K562 (cell line): Measurements from ENCODE around the gene OR13C8. TPM values are rescaled to one million over a fixed set of nuclear protein-coding genes. Genes with fewer than 3 reads are reported as not detected.

Source experiments
- ATAC-seq: fragments of 200-7000 bp; cut with Tn5 transposase; 3 replicates; pipeline ENCODE4 v1.9.1; 2020; ENCODE audit warnings: moderate library complexity
- BruUV-seq: library from RNA; stranded (reverse); fragments of 400-500 nt; replicated peaks from 2 replicates; lab custom pipeline; 2021; lab: Mats Ljungman, UMichigan
- CTCF ChIA-PET: fragments of 300-600 bp; formaldehyde crosslinking; extraction: SDS; loops from one replicate; lab custom pipeline; 2021; ENCODE audit warnings: low intra/inter-chr PET ratio; lab: Yijun Ruan, JAX
- POLR2A ChIA-PET: fragments of 300-600, 350-650 bp; sonication (Branson Sonifier 250); formaldehyde crosslinking; extraction: SDS; loops from one replicate; lab custom pipeline; 2021; ENCODE audit warnings: antibody characterized with exemption, inconsistent platforms; lab: Yijun Ruan, JAX
- DNase-seq, 4 experiments: peaks; one replicate each; pipeline versions ENCODE4 v3.0.0 to v3.0.0-alpha.2; 2011 to 2018; ENCODE audit warnings: low spot score in 3 of 4, mixed read lengths in 3 of 4; ENCODE audit errors: extremely low read depth in 1 of 4
- FAIRE-seq: peaks from 2 replicates; lab custom pipeline; 2011; peaks lifted over from hg19 to GRCh38; lab: Jason Lieb, UNC
- H2AFZ ChIP-seq: 2 replicates; pipeline ENCODE4 v1.6.0; 2011; ENCODE audit warnings: low read depth, low read length, control low read depth, inconsistent platforms
- H3K27ac ChIP-seq: fragments of 200-600 bp; 3 replicates; pipeline ENCODE4 v1.8.0; 2011; ENCODE audit warnings: low read depth, mild to moderate bottlenecking, control low read depth, inconsistent platforms, low read length, moderate library complexity, mixed read lengths; ENCODE audit errors: extremely low read depth
- H3K27me3 ChIP-seq, 2 experiments: fragments of 300-600 bp in 1 of 2; 2 replicates in 1 of 2; 3 replicates in 1 of 2; pipeline versions ENCODE4 v1.6.0 to v1.8.0; 2011; ENCODE audit warnings: inconsistent platforms in 2 of 2, low read length in 2 of 2, mild to moderate bottlenecking in 1 of 2, mixed read lengths in 1 of 2, moderate library complexity in 1 of 2; ENCODE audit not compliant: control insufficient read depth in 2 of 2, insufficient read depth in 2 of 2
- H3K36me3 ChIP-seq: fragments of 300-600 bp; 3 replicates; pipeline ENCODE4 v1.8.0; 2011; ENCODE audit warnings: mild to moderate bottlenecking, low read length, inconsistent platforms; ENCODE audit not compliant: control insufficient read depth, insufficient read depth
- H3K4me1 ChIP-seq, 2 experiments: fragments of 200-600 bp in 1 of 2; replicated peaks in 1 of 2; 2 replicates in 1 of 2; 3 replicates in 1 of 2; pipeline versions ENCODE4 v1.5.1 to v1.8.0; 2011; ENCODE audit warnings: inconsistent platforms in 2 of 2, low read length in 2 of 2, mild to moderate bottlenecking in 1 of 2, mixed read lengths in 1 of 2, moderate library complexity in 1 of 2; ENCODE audit not compliant: control insufficient read depth in 2 of 2, insufficient read depth in 2 of 2
- H3K4me2 ChIP-seq: 2 replicates; pipeline ENCODE4 v1.6.1; 2011; ENCODE audit warnings: low read length, control low read depth, inconsistent platforms, mixed read lengths; ENCODE audit not compliant: insufficient read depth
- H3K4me3 ChIP-seq: fragments of 200-600 bp; sonication (generic), shearing (Covaris generic); 2 replicates; pipeline ENCODE4 v1.5.1; 2016; ENCODE audit warnings: control low read depth, inconsistent platforms
- H3K79me2 ChIP-seq: fragments of 200-600 bp; 3 replicates; pipeline ENCODE4 v1.8.0; 2011; ENCODE audit warnings: low read length, inconsistent platforms; ENCODE audit not compliant: control insufficient read depth, insufficient read depth
- H3K9ac ChIP-seq, 2 experiments: 2 replicates each; pipeline versions ENCODE4 v1.6.0 to v1.6.1; 2011; ENCODE audit warnings: low read depth in 2 of 2, low read length in 2 of 2, control low read depth in 1 of 2, inconsistent platforms in 1 of 2, mild to moderate bottlenecking in 1 of 2, mixed read lengths in 1 of 2; ENCODE audit not compliant: insufficient read depth in 1 of 2
- H3K9me1 ChIP-seq: one replicate; pipeline ENCODE4 v1.6.0; 2011; ENCODE audit warnings: inconsistent platforms, mild to moderate bottlenecking, low read length, moderate library complexity; ENCODE audit not compliant: control insufficient read depth, insufficient read depth
- H3K9me3 ChIP-seq: replicated peaks from 2 replicates; pipeline ENCODE4 v1.5.1; 2011; ENCODE audit warnings: low read depth, low read length, inconsistent platforms; ENCODE audit not compliant: control insufficient read depth, insufficient read depth
- H4K20me1 ChIP-seq: replicated peaks from 2 replicates; pipeline ENCODE4 v1.6.1; 2011; ENCODE audit warnings: low read length, inconsistent platforms, mixed read lengths; ENCODE audit not compliant: control insufficient read depth, insufficient read depth
- ARHGAP35 ChIP-seq: fragments of 450-650 bp; IDR thresholded peaks from 2 replicates; pipeline ENCODE4 v1.6.1; 2018; ENCODE audit not compliant: partially characterized antibody
- ARID3A ChIP-seq: IDR thresholded peaks from 2 replicates; pipeline ENCODE4 v1.6.1; 2012; ENCODE audit warnings: low read depth, low read length, improper control_type of control experiment, borderline replicate concordance
- CGGBP1 ChIP-seq: fragments of 250-450 bp; sonication (Bioruptor Pico); IDR thresholded peaks from 2 replicates; pipeline ENCODE4 v1.9.0; 2021; ENCODE audit warnings: mild to moderate bottlenecking
- ETS1 ChIP-seq: conservative IDR thresholded peaks from 2 replicates; pipeline ENCODE4 v1.6.1; 2011; ENCODE audit warnings: low read depth, mild to moderate bottlenecking, low read length; ENCODE audit not compliant: control insufficient read depth
- LCOR ChIP-seq: sonication (generic); formaldehyde crosslinking; IDR thresholded peaks from 2 replicates; pipeline ENCODE4 v1.8.0; 2022; ENCODE audit warnings: mild to moderate bottlenecking, missing genetic modification reagents
- MBD2 ChIP-seq: sonication (generic); IDR thresholded peaks from 2 replicates; pipeline ENCODE4 v1.6.1; 2016; ENCODE audit warnings: low read depth, borderline replicate concordance
- MCM7 ChIP-seq, 2 experiments: fragments of 450-650 bp; IDR thresholded peaks; 2 replicates each; pipeline ENCODE4 v1.6.1; 2016 to 2018
- NELFE ChIP-seq: IDR thresholded peaks from 2 replicates; pipeline ENCODE4 v1.6.1; 2011; ENCODE audit warnings: mild to moderate bottlenecking; ENCODE audit not compliant: insufficient read depth, insufficient read length
- PATZ1 ChIP-seq: fragments of 250-450 bp; sonication (Bioruptor Pico); IDR thresholded peaks from 2 replicates; pipeline ENCODE4 v1.5.0; 2020; ENCODE audit warnings: mild to moderate bottlenecking, borderline replicate concordance
- POLR2A ChIP-seq: fragments of 450-650 bp; conservative IDR thresholded peaks from 2 replicates; pipeline ENCODE4 v1.6.1; 2016
- TFAM ChIP-seq: fragments of 250-450 bp; sonication (Bioruptor Pico); conservative IDR thresholded peaks from 2 replicates; pipeline ENCODE4 v1.5.0; 2021; ENCODE audit warnings: mild to moderate bottlenecking, moderate library complexity
- ZBTB9 ChIP-seq: fragments of 450-650 bp; formaldehyde crosslinking; IDR thresholded peaks from 2 replicates; pipeline ENCODE4 v1.4.0; 2020; ENCODE audit warnings: mild to moderate bottlenecking, moderate library complexity
- ZNF232 ChIP-seq: sonication (generic); formaldehyde crosslinking; IDR thresholded peaks from 2 replicates; pipeline ENCODE4 v1.8.0; 2022; ENCODE audit warnings: mild to moderate bottlenecking, missing genetic modification reagents
- ZNF586 ChIP-seq: fragments of 450-650 bp; formaldehyde crosslinking; conservative IDR thresholded peaks from 2 replicates; pipeline ENCODE4 v1.4.0; 2020; ENCODE audit warnings: mild to moderate bottlenecking, moderate library complexity
- ZZZ3 ChIP-seq: fragments of 450-650 bp; IDR thresholded peaks from 2 replicates; pipeline ENCODE4 v1.6.1; 2016; ENCODE audit warnings: antibody characterized with exemption, mild to moderate bottlenecking, moderate library complexity
- WGBS: fragments of 100-300 bp; shearing (Covaris generic); methylation state at CpG from one replicate; pipeline ENCODE4 v1.1.6; 2016; ENCODE audit warnings: low coverage, mixed read lengths; ENCODE audit not compliant: insufficient coverage; ENCODE audit errors: missing lambda C conversion rate; 5-methylcytosine and 5-hydroxymethylcytosine counted together
- in situ Hi-C: fragments of 300-500 bp; cut with MboI; formaldehyde crosslinking; loops from 4 replicates; pipeline ENCODE4 v1.15.0; 2018; ENCODE audit warnings: inconsistent platforms, mixed read lengths
- intact Hi-C: fragments of 100-400 bp; cut with micrococcal nuclease; formaldehyde crosslinking; loops from 2 replicates; pipeline ENCODE4 v1.14.2; 2022
- polyA plus RNA-seq, 8 experiments: library from polyadenylated mRNA; depleted of rRNA in 4 of 8; stranded (reverse) in 5 of 8; unstranded in 3 of 8; fragments of >200 nt; fragmentation: Nextera tagmentation in 2 of 8; fragmentation: Illumina TruSeq in 1 of 8; extraction: Ambion mirVana in 2 of 8; extraction: Trizol in 1 of 8; gene quantifications; 2 replicates each; pipeline versions ENCODE4 v1.2.1 to v1.2.3, GENCODE V29; 2011 to 2014; ENCODE audit warnings: inconsistent platforms in 1 of 8, missing spikeins in 1 of 8
- total RNA-seq, 7 experiments: library from RNA; depleted of rRNA in 6 of 7; stranded (reverse); fragments of >200 nt in 6 of 7; fragmentation: Illumina TruSeq in 2 of 7; extraction: Trizol in 2 of 7; gene quantifications; 2 replicates each; pipeline versions ENCODE4 v1.2.1 to v1.2.3, GENCODE V29; 2011 to 2021; ENCODE audit warnings: low replicate concordance in 1 of 7

Gene OR13C8
- total and polyA plus RNA-seq, 9 of the 15 experiments (the other 6 are each of a cell fraction or from before 2014, with no cell fraction given) = not detected

GRCh38 chr9:104606152-104606551 lies 37.2 kb downstream of the OR13C8 start:
- POLR2A ChIA-PET = no interaction called here
- BruUV-seq = no TSS peak

More at GRCh38 chr9:104606152-104606551, 37.2 kb downstream of the OR13C8 start:
- FAIRE-seq (no peak), DNase-seq (no peak)
- H3K27me3 ChIP-seq = no peaks in the 10 kb centered on the region
- H3K4me3 ChIP-seq = no peak overlapping the region
- in situ Hi-C loops = no loop called here
- H3K27ac ChIP-seq = no peak overlapping the region
- no peak overlapping the region for H3K9ac ChIP-seq
- H3K79me2 ChIP-seq = no peaks in the 10 kb centered on the region
- TF ChIP-seq ETS1 = no peak
- no peak for TF ChIP-seq MBD2
- TF ChIP-seq POLR2A = no peak
- no peak for TF ChIP-seq ZNF586 (CRISPR knock-in tag)
- no peak for TF ChIP-seq PATZ1 (CRISPR knock-in tag)
- no peak for TF ChIP-seq CGGBP1 (CRISPR knock-in tag)
- no peak for TF ChIP-seq ZZZ3
- TF ChIP-seq TFAM = no peak
- no peak for TF ChIP-seq NELFE
- no peak for TF ChIP-seq MCM7 (IDR thresholded peaks at IDR 0.05)
- TF ChIP-seq ZNF232 (CRISPR knock-in tag) = no peak
- no peak for TF ChIP-seq LCOR (CRISPR knock-in tag)
- no peak for TF ChIP-seq ARHGAP35
- no peak for TF ChIP-seq ARID3A
- no peak for TF ChIP-seq ZBTB9 (CRISPR knock-in tag)
- TF ChIP-seq, all 486 proteins: peak for 0
- CTCF ChIA-PET = no interaction called here
- Histone ChIP-seq H3K4me2 (no peak overlapping the region), H3K36me3 (no peaks in the 10 kb centered on the region), H3K4me1 (no peaks in the 10 kb centered on the region), H3K9me3 (no peaks in the 10 kb centered on the region), H3K9me1 (no peaks in the 10 kb centered on the region), H2AFZ (no peak overlapping the region), H4K20me1 (no peaks in the 10 kb centered on the region)
- WGBS = 0% methylated on average over 2 of the region's 2 CpGs
- intact Hi-C loops = loop anchor here (10.0 kb wide), 1 partner anchor 61 kb away; no protein-coding TSS in a partner anchor
- no peak for ATAC-seq
